Gastrocnemius medialis (tissue), 4 donors: ENCODE results near the gene MRPL47.

Source experiments
- POLR2A ChIP-seq, 2 donors: fragments of 450-650 bp; IDR thresholded peaks; one replicate each; pipeline ENCODE4 v1.6.1; 2017; ENCODE audit warnings: antibody characterized with exemption in 2 of 2, mild to moderate bottlenecking in 2 of 2, moderate library complexity in 2 of 2
- TF ChIP-seq, protein P1 (sequence below), 5 experiments: fragments of 450-650 bp in 3 of 5; fragments of 200-600 bp in 2 of 5; sonication (generic) in 2 of 5; IDR thresholded peaks in 4 of 5; conservative IDR thresholded peaks in 1 of 5; 1 replicate in 4 of 5; 2 replicates in 1 of 5; pipeline ENCODE4 v1.5.1; 2016 to 2019; ENCODE audit warnings: antibody characterized with exemption in 5 of 5, mild to moderate bottlenecking in 3 of 5, moderate library complexity in 3 of 5

DNA sequence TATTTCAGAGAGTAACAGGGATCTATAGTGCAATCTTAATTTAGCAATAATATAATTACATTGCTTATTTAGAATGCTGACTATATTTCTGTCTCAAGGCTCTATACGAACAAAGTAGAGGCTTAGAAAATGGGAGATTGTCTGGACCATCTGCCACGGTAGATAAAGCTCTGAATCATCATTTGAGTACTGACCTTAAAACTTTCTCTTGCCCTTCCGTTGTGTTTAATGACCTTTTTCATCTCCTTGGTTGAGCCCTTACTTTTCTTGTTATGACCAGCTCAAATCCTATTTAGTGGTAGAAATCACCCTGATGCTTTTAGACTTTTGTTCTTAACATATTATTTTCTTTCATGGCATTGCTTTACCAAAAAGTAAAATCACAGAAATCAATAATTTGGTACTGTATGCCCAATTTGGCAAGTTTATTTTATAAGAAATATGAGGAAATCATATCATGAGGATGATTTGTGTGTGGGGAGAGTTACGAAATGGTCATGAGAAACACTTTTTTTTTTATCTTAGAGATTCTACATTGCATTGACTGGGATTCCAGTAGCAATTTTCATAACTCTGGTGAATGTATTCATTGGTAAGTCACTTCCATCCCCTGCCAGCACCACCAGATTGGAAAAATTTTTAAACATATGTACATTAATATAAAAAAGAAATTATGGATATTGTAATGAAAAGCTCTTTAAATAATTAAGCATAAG is 11.2 kb upstream of the MRPL47 start:
- TF ChIP-seq, protein P1, sequence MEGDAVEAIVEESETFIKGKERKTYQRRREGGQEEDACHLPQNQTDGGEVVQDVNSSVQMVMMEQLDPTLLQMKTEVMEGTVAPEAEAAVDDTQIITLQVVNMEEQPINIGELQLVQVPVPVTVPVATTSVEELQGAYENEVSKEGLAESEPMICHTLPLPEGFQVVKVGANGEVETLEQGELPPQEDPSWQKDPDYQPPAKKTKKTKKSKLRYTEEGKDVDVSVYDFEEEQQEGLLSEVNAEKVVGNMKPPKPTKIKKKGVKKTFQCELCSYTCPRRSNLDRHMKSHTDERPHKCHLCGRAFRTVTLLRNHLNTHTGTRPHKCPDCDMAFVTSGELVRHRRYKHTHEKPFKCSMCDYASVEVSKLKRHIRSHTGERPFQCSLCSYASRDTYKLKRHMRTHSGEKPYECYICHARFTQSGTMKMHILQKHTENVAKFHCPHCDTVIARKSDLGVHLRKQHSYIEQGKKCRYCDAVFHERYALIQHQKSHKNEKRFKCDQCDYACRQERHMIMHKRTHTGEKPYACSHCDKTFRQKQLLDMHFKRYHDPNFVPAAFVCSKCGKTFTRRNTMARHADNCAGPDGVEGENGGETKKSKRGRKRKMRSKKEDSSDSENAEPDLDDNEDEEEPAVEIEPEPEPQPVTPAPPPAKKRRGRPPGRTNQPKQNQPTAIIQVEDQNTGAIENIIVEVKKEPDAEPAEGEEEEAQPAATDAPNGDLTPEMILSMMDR (IDR thresholded peaks at IDR 0.05 in 4 of 5, conservative IDR thresholded peaks at IDR 0.05 in 1 of 5) = no peak
- no peak for TF ChIP-seq POLR2A (IDR thresholded peaks at IDR 0.05)
